ENCODE data around the gene DLGAP1. TPM values are rescaled to one million over a fixed set of nuclear protein-coding genes. Genes with fewer than 3 reads are reported as not detected.

DLGAP1 gene
- total RNA-seq, 4 donors from 2014 or later = 0.13 to 6.2 (median 0.53) TPM

DNA sequence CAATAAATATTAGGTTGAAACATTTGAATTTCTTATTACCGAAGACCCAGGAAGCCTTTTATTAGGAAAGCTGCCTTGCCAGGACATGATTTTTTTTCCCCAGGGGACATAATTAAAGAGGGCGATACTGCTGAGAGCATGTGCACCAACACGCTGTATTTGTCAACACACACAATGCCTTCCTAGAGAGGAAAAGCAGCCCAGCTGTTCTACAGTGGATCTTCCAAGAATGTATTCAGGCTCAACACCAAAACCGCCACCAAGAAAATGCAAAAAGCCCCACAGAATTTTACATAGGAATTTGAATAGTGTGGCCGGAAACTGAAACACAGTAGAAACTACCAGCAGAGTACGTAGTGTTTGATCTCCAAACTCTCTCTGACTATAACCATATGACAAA, 320.4 kb downstream of the DLGAP1 start:
- intact Hi-C loops (cut with DNase I; ENCODE audit: low total_unique reads) (no loop called here), in situ Hi-C loops (cut with MboI; ENCODE audit: low sequenced_read_pairs in 4 of 4) (loop anchor here in 1 of 4 donors (25.0 kb wide), 1 partner anchor 97 kb away; no protein-coding TSS in a partner anchor)
- Histone ChIP-seq H3K4me3 (no peak overlapping the region), H3K36me3 (no peaks in the 10 kb centered on the region), H3K27ac (no peak overlapping the region), H3K9me3 (no peaks in the 10 kb centered on the region), H3K4me1 (no peaks in the 10 kb centered on the region), H3K27me3 (no peaks in the 10 kb centered on the region)
- DNase-seq (no peak), ATAC-seq (no peak)
- no peak for TF ChIP-seq POLR2A (IDR thresholded peaks at IDR 0.05)
- TF ChIP-seq CTCF (IDR thresholded peaks at IDR 0.05 in 4 of 5, conservative IDR thresholded peaks at IDR 0.05 in 1 of 5) = no peak

GRCh38 chr18:4130734-4131719, 324.1 kb downstream of the DLGAP1 start:
- Histone ChIP-seq H3K4me1 (peaks cover 2 to 5% of the 10 kb centered on the region in 2 donors), H3K9me3 (no peaks in the 10 kb centered on the region), H3K36me3 (no peaks in the 10 kb centered on the region), H3K27me3 (no peaks in the 10 kb centered on the region), H3K4me3 (no peak overlapping the region), H3K27ac (no peak overlapping the region)
- in situ Hi-C loops (cut with MboI; ENCODE audit: low sequenced_read_pairs in 4 of 4) = loop anchor here in 1 of 4 donors (25.0 kb wide), 1 partner anchor 94 kb away; no protein-coding TSS in a partner anchor
- DNase-seq = no peak
- intact Hi-C loops (cut with DNase I; ENCODE audit: low total_unique reads) = no loop called here
- TF ChIP-seq POLR2A (IDR thresholded peaks at IDR 0.05) (no peak), CTCF (IDR thresholded peaks at IDR 0.05 in 4 of 5, conservative IDR thresholded peaks at IDR 0.05 in 1 of 5) (no peak)
- no peak for ATAC-seq

DNA sequence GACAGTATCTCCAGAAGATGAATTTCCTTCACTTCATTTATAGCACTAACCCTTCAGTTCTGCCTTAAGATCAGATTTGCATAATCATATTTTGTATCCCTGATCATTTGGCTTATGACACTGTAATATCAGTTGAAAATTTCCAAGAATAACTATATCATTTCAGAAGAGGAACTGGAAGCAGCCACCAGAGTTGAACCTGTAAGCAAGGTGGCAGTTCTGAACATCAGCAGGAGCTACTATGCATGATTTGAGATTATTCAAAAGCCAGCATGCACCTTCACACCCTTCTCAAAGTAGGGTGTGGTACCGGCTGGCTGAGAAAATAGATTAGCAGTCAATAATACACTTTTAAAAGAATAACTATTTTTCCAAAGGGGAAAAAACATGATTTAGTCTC, 328.2 kb downstream of the DLGAP1 start:
- peaks cover 13 to 15% of the 10 kb centered on the region in 2 donors for H3K4me1 ChIP-seq
- DNase-seq = no peak
- no peak overlapping the region for H3K27ac ChIP-seq
- no peaks in the 10 kb centered on the region for H3K27me3 ChIP-seq
- intact Hi-C loops (cut with DNase I; ENCODE audit: low total_unique reads) (no loop called here), in situ Hi-C loops (cut with MboI; ENCODE audit: low sequenced_read_pairs in 4 of 4) (loop anchor here in 1 of 4 donors (25.0 kb wide), 1 partner anchor 90 kb away; no protein-coding TSS in a partner anchor)
- ATAC-seq = no peak
- TF ChIP-seq POLR2A (IDR thresholded peaks at IDR 0.05) (no peak), CTCF (IDR thresholded peaks at IDR 0.05 in 4 of 5, conservative IDR thresholded peaks at IDR 0.05 in 1 of 5) (no peak)
- H3K36me3 ChIP-seq = no peaks in the 10 kb centered on the region
- H3K4me3 ChIP-seq = no peak overlapping the region
- H3K9me3 ChIP-seq = no peaks in the 10 kb centered on the region

GRCh38 chr18:4125627-4126230, 329.4 kb downstream of the DLGAP1 start:
- intact Hi-C loops (cut with DNase I; ENCODE audit: low total_unique reads) = no loop called here
- H3K4me3 ChIP-seq = no peak overlapping the region
- H3K27ac ChIP-seq = peak overlapping the region in 2 of 4 donors; percentile 5 to 35

More at GRCh38 chr18:4125627-4126230, 329.4 kb downstream of the DLGAP1 start:
- H3K4me1 ChIP-seq = peaks cover 13 to 15% of the 10 kb centered on the region in 2 donors
- DNase-seq (no peak), ATAC-seq (no peak)
- TF ChIP-seq POLR2A (IDR thresholded peaks at IDR 0.05) (no peak), CTCF (IDR thresholded peaks at IDR 0.05 in 4 of 5, conservative IDR thresholded peaks at IDR 0.05 in 1 of 5) (no peak)
- no peaks in the 10 kb centered on the region for H3K36me3 ChIP-seq
- H3K27me3 ChIP-seq = no peaks in the 10 kb centered on the region
- in situ Hi-C loops (cut with MboI; ENCODE audit: low sequenced_read_pairs in 4 of 4) = loop anchor here in 1 of 4 donors (25.0 kb wide), 1 partner anchor 88 kb away; no protein-coding TSS in a partner anchor
- no peaks in the 10 kb centered on the region for H3K9me3 ChIP-seq
